Liver (tissue), 9 donors: ENCODE results near the gene CCDC33. TPM values are rescaled to one million over a fixed set of nuclear protein-coding genes. Genes with fewer than 3 reads are reported as not detected.

Experiments
- DNase-seq: peaks from one replicate; pipeline ENCODE4 v3.0.0-alpha.2; 2017; ENCODE audit warnings: low spot score
- H3K27ac ChIP-seq, 2 donors: one replicate each; pipeline ENCODE4 v1.7.0; 2013; ENCODE audit warnings: inconsistent platforms in 2 of 2, low read length in 2 of 2, control low read depth in 1 of 2, low read depth in 1 of 2, mild to moderate bottlenecking in 1 of 2
- H3K27me3 ChIP-seq, 4 donors: one replicate each; pipeline versions ENCODE4 v1.6.1 to v1.7.0; 2013; ENCODE audit warnings: low read length in 3 of 4, inconsistent platforms in 1 of 4, mild to moderate bottlenecking in 1 of 4, moderate library complexity in 1 of 4; ENCODE audit not compliant: control insufficient read depth in 4 of 4, insufficient read depth in 4 of 4
- H3K36me3 ChIP-seq, 4 donors: one replicate each; pipeline versions ENCODE4 v1.6.1 to v1.7.0; 2013; ENCODE audit warnings: low read length in 3 of 4, mild to moderate bottlenecking in 3 of 4, low read depth in 1 of 4, moderate library complexity in 1 of 4; ENCODE audit not compliant: control insufficient read depth in 4 of 4, insufficient read depth in 3 of 4
- H3K4me1 ChIP-seq, 4 donors: one replicate each; pipeline versions ENCODE4 v1.6.1 to v1.7.0; 2013; ENCODE audit warnings: low read length in 3 of 4, mild to moderate bottlenecking in 3 of 4, moderate library complexity in 1 of 4; ENCODE audit not compliant: control insufficient read depth in 4 of 4, insufficient read depth in 4 of 4
- H3K4me3 ChIP-seq, 3 donors: one replicate each; pipeline versions ENCODE4 v1.6.1 to v1.7.0; 2013; ENCODE audit warnings: low read length in 3 of 3, control low read depth in 1 of 3, low read depth in 1 of 3, mild to moderate bottlenecking in 1 of 3
- H3K9ac ChIP-seq, 2 donors: one replicate each; pipeline ENCODE4 v1.7.0; 2013; ENCODE audit warnings: low read length in 2 of 2, mild to moderate bottlenecking in 2 of 2, moderate library complexity in 2 of 2, control low read depth in 1 of 2, low read depth in 1 of 2
- H3K9me3 ChIP-seq, 4 donors: one replicate each; pipeline versions ENCODE4 v1.6.1 to v1.7.0; 2013; ENCODE audit warnings: low read length in 3 of 4; ENCODE audit not compliant: control insufficient read depth in 4 of 4
- ATF3 ChIP-seq: IDR thresholded peaks from 2 replicates; pipeline ENCODE4 v1.6.1; 2016; ENCODE audit warnings: antibody characterized with exemption
- CTCF ChIP-seq: fragments of 150-350 bp; IDR thresholded peaks from 2 replicates; pipeline ENCODE4 v1.5.1; 2017; ENCODE audit warnings: improper control_type of control experiment, low read depth, low read length; ENCODE audit not compliant: missing input control
- EGR1 ChIP-seq, 2 donors: IDR thresholded peaks; 2 replicates each; pipeline ENCODE4 v1.6.1; 2016 to 2018; ENCODE audit warnings: antibody characterized with exemption in 2 of 2, low read depth in 2 of 2
- FOXA2 ChIP-seq: IDR thresholded peaks from 2 replicates; pipeline ENCODE4 v1.6.1; 2016; ENCODE audit warnings: antibody characterized with exemption
- GABPA ChIP-seq, 2 donors: IDR thresholded peaks in 1 of 2; conservative IDR thresholded peaks in 1 of 2; 2 replicates each; pipeline ENCODE4 v1.6.1; 2016; ENCODE audit warnings: antibody characterized with exemption in 2 of 2, mild to moderate bottlenecking in 1 of 2, moderate library complexity in 1 of 2
- HNF4A ChIP-seq, 2 donors: conservative IDR thresholded peaks; 2 replicates each; pipeline ENCODE4 v1.6.1; 2016; ENCODE audit warnings: antibody characterized with exemption in 2 of 2, mild to moderate bottlenecking in 2 of 2
- HNF4G ChIP-seq: IDR thresholded peaks from 2 replicates; pipeline ENCODE4 v1.6.1; 2016; ENCODE audit warnings: antibody characterized with exemption
- JUND ChIP-seq, 2 donors: IDR thresholded peaks; 2 replicates each; pipeline ENCODE4 v1.6.1; 2016; ENCODE audit warnings: antibody characterized with exemption in 2 of 2
- NR2F2 ChIP-seq: IDR thresholded peaks from 2 replicates; pipeline ENCODE4 v1.6.1; 2016; ENCODE audit warnings: antibody characterized with exemption
- RAD21 ChIP-seq, 2 donors: IDR thresholded peaks; 2 replicates each; pipeline ENCODE4 v1.6.1; 2016; ENCODE audit warnings: antibody characterized with exemption in 2 of 2, mild to moderate bottlenecking in 2 of 2
- RXRA ChIP-seq, 2 donors: IDR thresholded peaks; 2 replicates each; pipeline ENCODE4 v1.6.1; 2017 to 2018; ENCODE audit warnings: antibody characterized with exemption in 2 of 2, mild to moderate bottlenecking in 1 of 2
- TAF1 ChIP-seq: conservative IDR thresholded peaks from 2 replicates; pipeline ENCODE4 v1.6.1; 2016; ENCODE audit warnings: antibody characterized with exemption, mild to moderate bottlenecking
- YY1 ChIP-seq: IDR thresholded peaks from 2 replicates; pipeline ENCODE4 v1.6.1; 2016; ENCODE audit warnings: antibody characterized with exemption, mild to moderate bottlenecking
- WGBS: extraction: QIAGEN DNeasy Blood & Tissue Kit; methylation state at CpG from one replicate; pipeline ENCODE4 v1.1.7; 2013; 5-methylcytosine and 5-hydroxymethylcytosine counted together
- polyA plus RNA-seq, 2 donors: library from polyadenylated mRNA; stranded (reverse) in 1 of 2; unstranded in 1 of 2; fragments of 200-250 nt in 1 of 2; fragments of >200 nt in 1 of 2; fragmentation: Nextera tagmentation in 1 of 2; extraction: Ambion mirVana in 1 of 2; gene quantifications; one replicate each; pipeline versions ENCODE4 v1.2.1 to v1.2.3, GENCODE V29; 2013 to 2015
- total RNA-seq, 2 donors: library from RNA; depleted of rRNA; stranded (reverse); fragments of >200 nt; gene quantifications; one replicate each; pipeline ENCODE4 v1.2.3, GENCODE V29; 2014
- TF ChIP-seq, protein P1 (sequence below): IDR thresholded peaks from 2 replicates; pipeline ENCODE4 v1.6.1; 2016; ENCODE audit warnings: antibody characterized with exemption
- TF ChIP-seq, protein P2 (sequence below): IDR thresholded peaks from 2 replicates; pipeline ENCODE4 v1.6.1; 2016; ENCODE audit warnings: antibody characterized with exemption
- donor health status: healthy.
- donor health status: healthy.
- donor health status: healthy.
- donor health status: healthy.
- donor health status: healthy.

CCDC33 gene
- total and polyA plus RNA-seq, 4 donors = not detected

- no peak for DNase-seq
- WGBS = 87% methylated on average over 5 of the region's 5 CpGs
- Histone ChIP-seq H3K9ac (no peak overlapping the region), H3K4me3 (no peak overlapping the region), H3K27ac (no peak overlapping the region), H3K9me3 (no peaks in the 10 kb centered on the region), H3K36me3 (no peaks in the 10 kb centered on the region), H3K27me3 (no peaks in the 10 kb centered on the region), H3K4me1 (no peaks in the 10 kb centered on the region)
- TF ChIP-seq HNF4A (conservative IDR thresholded peaks at IDR 0.05) (no peak), RAD21 (IDR thresholded peaks at IDR 0.05) (no peak), ATF3 (no peak), EGR1 (IDR thresholded peaks at IDR 0.05; ENCODE audit: low read depth in 2 of 2) (no peak), FOXA2 (no peak), TAF1 (no peak), YY1 (no peak), HNF4G (no peak), CTCF (no peak), RXRA (IDR thresholded peaks at IDR 0.05) (no peak), JUND (IDR thresholded peaks at IDR 0.05) (no peak), NR2F2 (no peak)
- TF ChIP-seq, protein P1, sequence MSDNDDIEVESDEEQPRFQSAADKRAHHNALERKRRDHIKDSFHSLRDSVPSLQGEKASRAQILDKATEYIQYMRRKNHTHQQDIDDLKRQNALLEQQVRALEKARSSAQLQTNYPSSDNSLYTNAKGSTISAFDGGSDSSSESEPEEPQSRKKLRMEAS = no peak
- TF ChIP-seq, protein P2, sequence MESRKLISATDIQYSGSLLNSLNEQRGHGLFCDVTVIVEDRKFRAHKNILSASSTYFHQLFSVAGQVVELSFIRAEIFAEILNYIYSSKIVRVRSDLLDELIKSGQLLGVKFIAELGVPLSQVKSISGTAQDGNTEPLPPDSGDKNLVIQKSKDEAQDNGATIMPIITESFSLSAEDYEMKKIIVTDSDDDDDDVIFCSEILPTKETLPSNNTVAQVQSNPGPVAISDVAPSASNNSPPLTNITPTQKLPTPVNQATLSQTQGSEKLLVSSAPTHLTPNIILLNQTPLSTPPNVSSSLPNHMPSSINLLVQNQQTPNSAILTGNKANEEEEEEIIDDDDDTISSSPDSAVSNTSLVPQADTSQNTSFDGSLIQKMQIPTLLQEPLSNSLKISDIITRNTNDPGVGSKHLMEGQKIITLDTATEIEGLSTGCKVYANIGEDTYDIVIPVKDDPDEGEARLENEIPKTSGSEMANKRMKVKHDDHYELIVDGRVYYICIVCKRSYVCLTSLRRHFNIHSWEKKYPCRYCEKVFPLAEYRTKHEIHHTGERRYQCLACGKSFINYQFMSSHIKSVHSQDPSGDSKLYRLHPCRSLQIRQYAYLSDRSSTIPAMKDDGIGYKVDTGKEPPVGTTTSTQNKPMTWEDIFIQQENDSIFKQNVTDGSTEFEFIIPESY = no peak
Measured at GRCh38 chr15:74381481-74381880, 145.4 kb downstream of the CCDC33 start.

- Histone ChIP-seq H3K36me3 (no peaks in the 10 kb centered on the region), H3K9me3 (no peaks in the 10 kb centered on the region), H3K27ac (no peak overlapping the region), H3K27me3 (no peaks in the 10 kb centered on the region), H3K9ac (no peak overlapping the region), H3K4me1 (no peaks in the 10 kb centered on the region), H3K4me3 (no peak overlapping the region)
- 44% methylated on average over 13 of the region's 13 CpGs for WGBS
- peak; percentile 94 for TF ChIP-seq CTCF
- TF ChIP-seq FOXA2 = no peak
- TF ChIP-seq RXRA (IDR thresholded peaks at IDR 0.05) = no peak
- peak; percentile 98 to 99 for TF ChIP-seq RAD21 (IDR thresholded peaks at IDR 0.05)
- TF ChIP-seq JUND (IDR thresholded peaks at IDR 0.05) = no peak
- TF ChIP-seq GABPA (IDR thresholded peaks at IDR 0.05 in 1 of 2, conservative IDR thresholded peaks at IDR 0.05 in 1 of 2) = no peak
- no peak for TF ChIP-seq NR2F2
- peak; percentile 94 for DNase-seq
Measured at GRCh38 chr15:74382004-74382816, 146.1 kb downstream of the CCDC33 start.
